Activated T-helper 1 cell treated with anti-CD3 and anti-CD28 coated beads, Interleukin-12 subunit alpha, Interleukin-12 subunit beta, Interleukin-2, Interleukin-4 antibody, amounts not matched to agents 30 ng/mL and 10 ng/mL and 1 ng/mL, durations not matched to agents 14 hours and 24 hours and 36 hours (primary cell): ENCODE results near the gene SLC16A4. TPM values are rescaled to one million over a fixed set of nuclear protein-coding genes. Genes with fewer than 3 reads are reported as not detected.
"Not testable (repeated sequence)": the region's sequence is repeated elsewhere in the genome, so short reads cannot be mapped to it uniquely, and the experiment has no call there.

Experiments used
- DNase-seq: peaks from one replicate; pipeline ENCODE4 v3.0.0; 2021; ENCODE audit warnings: low spot score
- H3K27ac Mint-ChIP-seq: one replicate; pipeline ENCODE4 v1.8.0; 2021; ENCODE audit warnings: mild to moderate bottlenecking, mixed read lengths
- H3K27me3 Mint-ChIP-seq: one replicate; pipeline ENCODE4 v1.8.0; 2022; ENCODE audit warnings: mild to moderate bottlenecking, moderate library complexity, mixed read lengths; ENCODE audit not compliant: insufficient read depth
- H3K36me3 Mint-ChIP-seq: one replicate; pipeline ENCODE4 v1.8.0; 2021; ENCODE audit warnings: low read depth, mixed read lengths
- H3K4me1 Mint-ChIP-seq: one replicate; pipeline ENCODE4 v1.8.0; 2021; ENCODE audit warnings: low read depth, mixed read lengths
- H3K4me3 Mint-ChIP-seq: one replicate; pipeline ENCODE4 v1.8.0; 2021; ENCODE audit warnings: mild to moderate bottlenecking, moderate library complexity, mixed read lengths
- H3K9me3 Mint-ChIP-seq: one replicate; pipeline ENCODE4 v1.8.0; 2021; ENCODE audit warnings: mixed read lengths
- intact Hi-C: fragments of 100-400 bp; cut with micrococcal nuclease; formaldehyde crosslinking; loops from one replicate; pipeline ENCODE4 v1.15.1; 2024
- total RNA-seq: library from RNA; stranded (reverse); gene quantifications from 2 replicates; pipeline ENCODE4 v1.2.3, GENCODE V29; 2022

Gene SLC16A4
- total RNA-seq, 1 donor from 2014 or later: 0.16 TPM

GRCh38 chr1:110424699-110425611, 34.1 kb upstream of the SLC16A4 start:
- H3K9me3 Mint-ChIP-seq: no peaks in the 10 kb centered on the region
- no peak overlapping the region for H3K4me3 Mint-ChIP-seq
- DNase-seq: no peak
- intact Hi-C loops: no loop called here
- peaks cover 7% of the 10 kb centered on the region for H3K4me1 Mint-ChIP-seq
- H3K27me3 Mint-ChIP-seq: peaks cover 5% of the 10 kb centered on the region
- no peaks in the 10 kb centered on the region for H3K36me3 Mint-ChIP-seq
- H3K27ac Mint-ChIP-seq: no peak overlapping the region

DNA sequence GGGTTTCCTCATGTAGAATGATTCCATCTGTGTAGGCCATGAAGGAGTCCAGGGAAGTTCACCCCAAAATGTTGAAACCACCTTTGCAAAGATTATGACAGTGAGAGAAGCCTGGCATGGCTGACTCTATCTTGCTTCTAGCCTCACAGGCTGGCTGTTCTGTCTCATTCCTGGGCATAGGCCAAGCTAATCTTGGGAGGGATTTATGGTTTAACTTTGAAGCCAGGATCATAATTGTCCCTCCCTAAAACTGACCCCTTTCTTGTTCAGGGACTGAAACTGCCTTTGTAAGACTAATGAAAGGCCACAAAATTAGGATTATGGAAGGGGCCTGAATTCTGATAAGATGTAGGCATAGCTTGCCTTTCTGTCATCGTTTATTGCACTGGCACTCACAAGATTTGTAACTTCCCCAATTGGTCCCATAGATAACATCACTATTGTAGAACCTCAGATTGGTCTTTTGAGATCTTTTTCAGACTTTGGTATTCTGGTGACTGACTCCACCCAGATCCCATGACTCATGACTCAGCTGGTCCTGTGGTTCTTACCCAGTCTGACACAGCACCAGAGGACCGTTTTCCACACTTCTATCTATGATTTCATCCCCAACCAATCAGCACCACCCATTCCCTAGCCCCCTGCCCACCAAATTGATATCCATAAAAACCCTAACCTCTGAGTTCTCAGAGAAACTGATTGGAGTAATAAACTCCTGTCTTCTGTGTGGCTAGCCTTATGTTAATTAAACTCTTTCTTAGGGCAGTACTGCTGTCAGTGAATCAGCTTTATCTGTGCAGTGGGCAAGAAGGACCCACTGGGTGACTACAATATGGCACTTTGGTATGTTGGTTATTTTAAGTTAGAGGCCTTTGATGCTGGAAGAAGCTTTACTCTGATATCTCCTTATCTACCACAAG, 30.3 kb upstream of the SLC16A4 start:
- DNase-seq: no peak
- H3K4me3 Mint-ChIP-seq: no peak overlapping the region
- H3K36me3 Mint-ChIP-seq: no peaks in the 10 kb centered on the region
- peaks cover 7% of the 10 kb centered on the region for H3K4me1 Mint-ChIP-seq
- peaks cover 6% of the 10 kb centered on the region for H3K27me3 Mint-ChIP-seq
- no peak overlapping the region for H3K27ac Mint-ChIP-seq
- H3K9me3 Mint-ChIP-seq: no peaks in the 10 kb centered on the region
- intact Hi-C loops: no loop called here

- Mint-ChIP-seq H3K4me3 (no peak overlapping the region), H3K27me3 (peaks cover 6% of the 10 kb centered on the region), H3K36me3 (no peaks in the 10 kb centered on the region), H3K4me1 (peaks cover 7% of the 10 kb centered on the region), H3K9me3 (no peaks in the 10 kb centered on the region), H3K27ac (no peak overlapping the region)
- DNase-seq: no peak
- intact Hi-C loops: no loop called here
Observed at GRCh38 chr1:110420023-110420662, 29.3 kb upstream of the SLC16A4 start.

- no peak overlapping the region for H3K27ac Mint-ChIP-seq
- DNase-seq: no peak
- H3K4me3 Mint-ChIP-seq: no peak overlapping the region
- peaks cover 8% of the 10 kb centered on the region for H3K27me3 Mint-ChIP-seq
- peaks cover 7% of the 10 kb centered on the region for H3K4me1 Mint-ChIP-seq
- no peaks in the 10 kb centered on the region for H3K9me3 Mint-ChIP-seq
- peaks cover 2% of the 10 kb centered on the region for H3K36me3 Mint-ChIP-seq
- intact Hi-C loops: loop anchor here (10.0 kb wide), 1 partner anchor 366 kb away; no protein-coding TSS in a partner anchor
Observed at GRCh38 chr1:110418729-110419128, 27.9 kb upstream of the SLC16A4 start.

DNA sequence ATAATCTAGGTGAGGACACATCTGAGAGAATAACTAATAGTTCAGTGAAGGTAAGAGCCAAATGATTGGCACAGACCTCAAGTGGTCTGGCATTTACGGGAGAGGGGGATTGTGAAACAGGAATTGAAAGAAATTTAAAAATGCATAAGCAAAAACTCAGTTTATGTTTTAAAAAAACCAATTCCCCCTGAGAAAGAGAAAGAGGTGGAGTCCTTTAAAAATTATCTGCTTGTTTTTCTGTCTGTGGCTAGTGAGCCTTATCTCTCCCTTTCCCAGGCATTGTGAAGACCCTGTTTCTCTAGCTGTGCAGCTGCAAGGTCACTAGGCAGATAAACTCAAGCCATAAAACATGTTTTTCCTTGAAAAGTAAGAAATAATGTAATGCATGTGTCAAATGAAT, 22.2 kb upstream of the SLC16A4 start:
- H3K27ac Mint-ChIP-seq, H3K9me3 Mint-ChIP-seq, H3K4me1 Mint-ChIP-seq, H3K27me3 Mint-ChIP-seq, H3K36me3 Mint-ChIP-seq, DNase-seq, H3K4me3 Mint-ChIP-seq: not testable (repeated sequence)
- intact Hi-C loops: loop anchor here (10.0 kb wide), 1 partner anchor 372 kb away; no protein-coding TSS in a partner anchor

DNA sequence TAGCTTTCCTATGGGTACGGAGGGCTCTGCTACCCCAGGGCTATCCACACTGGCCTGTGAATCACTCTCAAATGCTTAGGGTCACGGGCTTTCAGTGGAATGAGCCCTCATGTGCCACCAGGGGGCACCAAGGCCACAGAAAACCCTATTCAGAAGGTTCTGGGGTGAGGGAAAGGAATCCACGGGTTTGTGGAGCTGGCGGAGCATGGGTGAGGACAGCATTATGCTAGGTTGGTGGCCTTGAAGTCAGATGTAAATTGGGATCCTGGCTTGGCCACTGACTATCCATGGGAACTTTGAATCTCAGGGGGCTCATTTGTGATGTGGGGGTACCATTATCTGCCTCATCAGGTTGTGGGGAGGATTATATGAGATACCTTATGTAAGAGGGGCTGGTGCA, 21.8 kb upstream of the SLC16A4 start:
- peaks cover 5% of the 10 kb centered on the region for H3K27me3 Mint-ChIP-seq
- peak; percentile 46 for DNase-seq
- no peak overlapping the region for H3K4me3 Mint-ChIP-seq
- intact Hi-C loops: loop anchor here (1.0 to 10.0 kb wide), 4 partner anchors 48 to 372 kb away; no protein-coding TSS in a partner anchor
- no peaks in the 10 kb centered on the region for H3K9me3 Mint-ChIP-seq
- H3K4me1 Mint-ChIP-seq: peaks cover 13% of the 10 kb centered on the region
- H3K36me3 Mint-ChIP-seq: peaks cover 6% of the 10 kb centered on the region
- H3K27ac Mint-ChIP-seq: no peak overlapping the region

DNA sequence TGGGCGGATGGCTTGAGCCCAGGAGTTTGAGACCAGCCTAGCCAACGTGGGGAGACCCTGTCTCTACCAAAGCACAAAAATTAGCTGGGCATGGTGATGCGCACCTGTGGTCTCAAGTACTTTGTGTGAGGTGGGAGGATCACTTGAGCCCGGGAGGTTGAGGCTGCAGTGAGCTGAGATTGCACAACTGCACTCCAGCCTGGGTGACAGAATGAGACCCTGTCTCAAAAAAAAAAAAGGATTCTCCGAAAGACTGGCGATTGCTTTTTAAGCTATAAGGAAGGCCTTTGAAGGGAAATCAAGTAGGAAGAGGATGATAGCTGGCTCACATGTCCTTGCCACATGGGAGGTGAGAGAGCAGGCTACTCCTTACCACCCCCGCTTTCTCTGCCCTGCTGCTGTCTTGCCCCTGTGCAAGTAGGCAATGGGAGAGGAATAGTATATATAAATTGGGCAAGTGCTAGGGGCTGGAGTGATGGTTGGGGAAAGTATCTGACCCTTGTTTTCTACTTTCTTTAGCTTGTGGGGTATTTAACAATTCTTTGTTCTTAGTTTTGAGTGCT, 20.4 kb upstream of the SLC16A4 start:
- intact Hi-C loops: loop anchor here (10.0 kb wide), 1 partner anchor 374 kb away; no protein-coding TSS in a partner anchor
- peaks cover 5% of the 10 kb centered on the region for H3K27me3 Mint-ChIP-seq
- peaks cover 17% of the 10 kb centered on the region for H3K4me1 Mint-ChIP-seq

GRCh38 chr1:110409316-110409715, 18.5 kb upstream of the SLC16A4 start:
- intact Hi-C loops: loop anchor here (5.0 to 10.0 kb wide), 4 partner anchors 208 to 465 kb away; partner anchors contain the start of genes CD53 and STRIP1
- Mint-ChIP-seq H3K9me3 (no peaks in the 10 kb centered on the region), H3K27me3 (peaks cover 5% of the 10 kb centered on the region), H3K36me3 (peaks cover 11% of the 10 kb centered on the region), H3K4me3 (peak overlapping the region; percentile 100), H3K4me1 (peaks cover 22% of the 10 kb centered on the region), H3K27ac (no peak overlapping the region)
- no peak for DNase-seq

More for the DNA sequence above, 20.4 kb upstream of the SLC16A4 start:
- H3K27ac Mint-ChIP-seq: no peak overlapping the region
- no peak for DNase-seq
- H3K36me3 Mint-ChIP-seq: peaks cover 9% of the 10 kb centered on the region
- no peak overlapping the region for H3K4me3 Mint-ChIP-seq
- H3K9me3 Mint-ChIP-seq: no peaks in the 10 kb centered on the region

DNA sequence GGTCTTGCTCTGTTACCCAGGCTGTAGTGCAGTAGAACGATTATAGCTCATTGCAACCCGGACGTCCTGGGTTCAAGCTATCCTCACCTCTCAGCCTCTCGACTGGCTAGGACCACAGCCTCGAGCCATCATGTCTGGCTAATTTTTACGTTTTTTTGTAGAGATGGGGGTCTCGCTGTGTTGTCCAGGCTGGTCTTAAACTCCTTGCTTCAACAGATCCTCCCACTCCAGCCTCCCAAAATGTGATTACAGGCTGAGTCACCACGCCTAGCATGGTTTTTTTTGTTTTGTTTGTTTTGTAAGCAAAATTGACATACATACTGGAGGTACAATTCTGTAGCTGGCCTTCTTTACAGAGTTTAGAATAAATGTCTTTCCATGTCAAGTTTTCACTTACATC, 17.7 kb upstream of the SLC16A4 start:
- Mint-ChIP-seq H3K27me3 (no peaks in the 10 kb centered on the region), H3K4me1 (peaks cover 22% of the 10 kb centered on the region), H3K4me3 (peak overlapping the region; percentile 100), H3K9me3 (no peaks in the 10 kb centered on the region), H3K36me3 (peaks cover 16% of the 10 kb centered on the region), H3K27ac (peak overlapping the region; percentile 40)
- intact Hi-C loops: loop anchor here (5.0 to 10.0 kb wide), 4 partner anchors 209 to 466 kb away; partner anchors contain the start of genes CD53 and STRIP1
- no peak for DNase-seq

DNA sequence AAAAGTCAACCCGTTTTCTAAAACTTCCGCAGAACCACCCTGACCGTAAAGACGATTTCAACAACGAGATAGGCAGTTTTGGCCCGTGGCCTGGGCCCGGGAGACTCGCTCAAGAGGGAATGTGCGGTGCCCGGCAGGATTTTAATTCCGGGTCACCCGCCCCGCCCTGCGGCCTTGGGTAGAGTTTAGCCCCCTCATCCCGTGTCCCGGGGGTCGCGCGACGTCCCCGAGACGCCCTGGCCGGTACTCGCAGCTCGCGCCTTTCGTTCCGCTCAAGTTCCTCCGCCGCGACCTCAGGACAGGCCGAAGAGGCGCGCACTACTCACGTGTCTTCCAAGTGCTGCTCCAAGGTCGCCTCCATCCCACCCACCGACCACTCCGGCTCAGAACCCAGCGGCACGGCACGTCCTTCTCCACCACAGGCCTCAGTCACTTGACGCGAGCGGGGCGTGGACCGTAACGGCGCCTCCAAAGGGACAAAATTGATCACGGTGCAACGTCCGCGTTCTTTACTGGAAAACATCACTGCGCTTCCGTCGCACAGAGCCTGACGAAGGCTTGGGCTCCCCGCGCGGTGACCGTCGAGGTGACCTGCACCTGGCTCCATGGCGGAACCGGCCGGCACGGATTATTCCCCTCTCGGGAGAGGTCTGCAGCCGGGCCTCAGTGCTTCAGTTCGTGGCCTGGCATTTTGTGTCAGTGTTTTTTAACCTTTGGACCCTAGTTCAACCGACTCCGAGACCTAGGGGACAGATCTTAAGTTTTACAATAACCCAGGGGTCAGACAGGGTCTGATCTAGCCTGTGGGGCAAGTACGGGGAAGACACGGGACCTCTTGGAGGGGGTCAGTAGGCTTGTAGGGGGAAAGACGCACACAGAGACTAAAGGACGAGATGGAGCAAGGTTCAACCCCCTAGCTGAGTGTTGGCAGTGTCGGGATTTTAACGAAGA, 16.7 kb upstream of the SLC16A4 start, which contains the start of gene LAMTOR5:
TSS of gene LAMTOR5 (minus strand) at position 435 of the 951 bp plus-strand sequence. CDS start at position 361, 74 bp downstream.
- no peaks in the 10 kb centered on the region for H3K27me3 Mint-ChIP-seq

DNA sequence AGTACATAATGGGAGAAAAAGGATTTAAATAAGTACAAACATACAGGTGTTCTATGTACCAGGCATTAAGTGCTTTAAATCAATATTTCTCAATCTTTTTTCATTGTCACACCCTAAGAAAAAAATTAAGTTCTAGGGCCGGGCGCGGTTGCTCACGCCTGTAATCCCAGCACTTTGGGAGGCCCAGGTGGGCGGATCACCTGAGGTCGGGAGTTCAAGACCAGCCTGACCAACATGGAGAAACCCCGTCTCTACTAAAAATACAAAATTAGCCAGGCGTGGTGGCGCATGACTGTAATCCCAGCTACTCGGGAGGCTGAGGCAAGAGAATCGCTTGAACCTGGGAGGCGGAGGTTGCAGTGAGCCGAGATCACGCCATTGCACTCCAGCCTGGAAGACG, 15.6 kb upstream of the SLC16A4 start:
- Mint-ChIP-seq H3K4me3 (peak overlapping the region; percentile 100), H3K36me3 (peaks cover 19% of the 10 kb centered on the region), H3K27ac (peak overlapping the region; percentile 100), H3K4me1 (peaks cover 22% of the 10 kb centered on the region)
- H3K27me3 Mint-ChIP-seq, H3K9me3 Mint-ChIP-seq, DNase-seq: not testable (repeated sequence)
- intact Hi-C loops: loop anchor here (2.0 to 10.0 kb wide), 6 partner anchors 58 to 786 kb away; partner anchors contain the start of genes CD53 and STRIP1

More for the DNA sequence above, 16.7 kb upstream of the SLC16A4 start, which contains the start of gene LAMTOR5:
- Mint-ChIP-seq H3K36me3 (peaks cover 19% of the 10 kb centered on the region), H3K4me3 (peak within 1 kb of the TSS; percentile 100), H3K9me3 (no peaks in the 10 kb centered on the region), H3K27ac (peak within 1 kb of the TSS; percentile 100), H3K4me1 (peaks cover 22% of the 10 kb centered on the region)
- intact Hi-C loops: loop anchor here (1.0 to 10.0 kb wide), 10 partner anchors 53 to 787 kb away; partner anchors contain the start of genes CD53 and STRIP1
- peak; percentile 90 for DNase-seq
